ENCODE data around the gene CFTR. TPM values are rescaled to one million over a fixed set of nuclear protein-coding genes. Genes with fewer than 3 reads are reported as not detected.

CFTR gene
- total RNA-seq, 3 donors from 2014 or later (not counting 1 experiment from before 2014, with no cell fraction given), result not detected

DNA sequence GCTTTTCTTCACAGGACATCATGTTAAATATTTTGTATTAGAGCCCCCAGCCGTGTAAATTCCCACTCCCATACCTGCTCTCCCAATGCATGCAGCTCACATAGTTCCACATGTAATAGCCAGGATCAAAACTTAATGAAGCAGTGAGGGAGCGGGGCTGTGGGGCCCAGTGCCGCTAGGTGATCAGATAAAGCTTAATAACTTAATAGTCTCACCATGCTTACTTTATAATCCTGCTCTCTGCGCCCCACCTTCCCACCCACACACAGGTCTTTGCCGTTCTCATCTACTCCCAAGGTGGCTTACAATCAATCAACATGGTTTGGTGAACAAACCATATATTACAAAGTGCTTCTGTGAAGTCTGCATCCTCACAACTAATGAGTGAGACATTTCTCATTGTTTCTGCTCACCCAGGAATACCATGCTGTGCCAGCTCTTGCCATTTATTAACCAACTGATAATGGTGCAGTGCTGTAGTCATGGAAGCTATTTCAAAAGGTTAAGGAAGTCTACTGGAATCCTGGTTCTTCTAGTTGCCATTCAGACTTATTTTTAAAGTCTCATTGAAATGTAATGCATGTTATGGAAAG, 237.0 kb downstream of the CFTR start:
- intact Hi-C loops (cut with micrococcal nuclease), result no loop called here
- Histone ChIP-seq H3K27me3 (ENCODE audit: control insufficient read depth, insufficient read depth, low read length) (no peaks in the 10 kb centered on the region), H3K4me3 (ENCODE audit: low read length) (no peak overlapping the region), H3K36me3 (ENCODE audit: control insufficient read depth, insufficient read depth, low read length) (no peaks in the 10 kb centered on the region), H3K9me3 (ENCODE audit: control insufficient read depth, insufficient read depth, low read length) (no peaks in the 10 kb centered on the region), H3K27ac (ENCODE audit: low read length) (no peak overlapping the region), H3K4me1 (ENCODE audit: control insufficient read depth, insufficient read depth, low read length) (no peaks in the 10 kb centered on the region)
- ATAC-seq (no peak), DNase-seq (no peak)
- no peak overlapping the region for H3K27ac Mint-ChIP-seq
- no peaks in the 10 kb centered on the region for H3K9me3 Mint-ChIP-seq
- WGBS (ENCODE audit: insufficient coverage), result 100% methylated on average over 4 of the region's 5 CpGs
- TF ChIP-seq, protein P1, sequence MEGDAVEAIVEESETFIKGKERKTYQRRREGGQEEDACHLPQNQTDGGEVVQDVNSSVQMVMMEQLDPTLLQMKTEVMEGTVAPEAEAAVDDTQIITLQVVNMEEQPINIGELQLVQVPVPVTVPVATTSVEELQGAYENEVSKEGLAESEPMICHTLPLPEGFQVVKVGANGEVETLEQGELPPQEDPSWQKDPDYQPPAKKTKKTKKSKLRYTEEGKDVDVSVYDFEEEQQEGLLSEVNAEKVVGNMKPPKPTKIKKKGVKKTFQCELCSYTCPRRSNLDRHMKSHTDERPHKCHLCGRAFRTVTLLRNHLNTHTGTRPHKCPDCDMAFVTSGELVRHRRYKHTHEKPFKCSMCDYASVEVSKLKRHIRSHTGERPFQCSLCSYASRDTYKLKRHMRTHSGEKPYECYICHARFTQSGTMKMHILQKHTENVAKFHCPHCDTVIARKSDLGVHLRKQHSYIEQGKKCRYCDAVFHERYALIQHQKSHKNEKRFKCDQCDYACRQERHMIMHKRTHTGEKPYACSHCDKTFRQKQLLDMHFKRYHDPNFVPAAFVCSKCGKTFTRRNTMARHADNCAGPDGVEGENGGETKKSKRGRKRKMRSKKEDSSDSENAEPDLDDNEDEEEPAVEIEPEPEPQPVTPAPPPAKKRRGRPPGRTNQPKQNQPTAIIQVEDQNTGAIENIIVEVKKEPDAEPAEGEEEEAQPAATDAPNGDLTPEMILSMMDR (IDR thresholded peaks at IDR 0.05), result no peak
- no peaks in the 10 kb centered on the region for H3K4me1 Mint-ChIP-seq
- no peaks in the 10 kb centered on the region for H3K27me3 Mint-ChIP-seq (ENCODE audit: low read depth in 2 of 2)
- H3K36me3 Mint-ChIP-seq, result no peaks in the 10 kb centered on the region
- no peak overlapping the region for H3K4me3 Mint-ChIP-seq

DNA sequence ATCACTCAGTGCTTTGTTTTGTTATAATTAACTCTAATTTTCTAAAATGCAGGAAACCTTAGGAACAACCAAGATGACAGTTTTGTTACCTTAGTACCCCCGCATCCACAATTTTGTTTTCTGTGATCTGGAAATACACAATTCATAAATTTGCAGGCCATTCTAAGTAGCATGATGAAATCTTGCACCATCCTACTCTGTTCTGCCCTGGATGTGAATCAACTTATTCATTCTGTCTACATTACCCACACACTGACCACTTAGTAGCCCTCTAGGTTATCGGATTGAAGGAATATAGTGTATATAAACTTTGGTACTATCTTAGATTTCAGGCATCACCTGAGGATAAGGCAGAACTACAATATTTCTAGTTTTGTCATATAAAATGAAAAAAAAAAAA, 237.5 kb downstream of the CFTR start:
- Mint-ChIP-seq H3K4me1 (no peaks in the 10 kb centered on the region), H3K27me3 (ENCODE audit: low read depth in 2 of 2) (no peaks in the 10 kb centered on the region), H3K36me3 (no peaks in the 10 kb centered on the region), H3K4me3 (no peak overlapping the region), H3K9me3 (no peaks in the 10 kb centered on the region), H3K27ac (no peak overlapping the region)
- no peak for ATAC-seq
- no peak overlapping the region for H3K27ac ChIP-seq (ENCODE audit: low read length)
- no peak for DNase-seq
- WGBS (ENCODE audit: insufficient coverage), result 92% methylated on average over 1 of the region's 2 CpGs
- no peaks in the 10 kb centered on the region for H3K9me3 ChIP-seq (ENCODE audit: control insufficient read depth, insufficient read depth, low read length)
- no peaks in the 10 kb centered on the region for H3K36me3 ChIP-seq (ENCODE audit: control insufficient read depth, insufficient read depth, low read length)
- intact Hi-C loops (cut with micrococcal nuclease), result no loop called here
- TF ChIP-seq, protein P1 (IDR thresholded peaks at IDR 0.05), result no peak
- no peak overlapping the region for H3K4me3 ChIP-seq (ENCODE audit: low read length)
- H3K27me3 ChIP-seq (ENCODE audit: control insufficient read depth, insufficient read depth, low read length), result no peaks in the 10 kb centered on the region
- H3K4me1 ChIP-seq (ENCODE audit: control insufficient read depth, insufficient read depth, low read length), result no peaks in the 10 kb centered on the region

Other genes starting within 250 kb of the CFTR start
- not detected for gene WNT2, start 157.0 kb upstream of the CFTR start, total RNA-seq
- not detected for gene ASZ1, start 52.5 kb upstream of the CFTR start, total RNA-seq

Measured in natural killer cell (primary cell).